ENCODE measurements around the gene CASP6.

DNA sequence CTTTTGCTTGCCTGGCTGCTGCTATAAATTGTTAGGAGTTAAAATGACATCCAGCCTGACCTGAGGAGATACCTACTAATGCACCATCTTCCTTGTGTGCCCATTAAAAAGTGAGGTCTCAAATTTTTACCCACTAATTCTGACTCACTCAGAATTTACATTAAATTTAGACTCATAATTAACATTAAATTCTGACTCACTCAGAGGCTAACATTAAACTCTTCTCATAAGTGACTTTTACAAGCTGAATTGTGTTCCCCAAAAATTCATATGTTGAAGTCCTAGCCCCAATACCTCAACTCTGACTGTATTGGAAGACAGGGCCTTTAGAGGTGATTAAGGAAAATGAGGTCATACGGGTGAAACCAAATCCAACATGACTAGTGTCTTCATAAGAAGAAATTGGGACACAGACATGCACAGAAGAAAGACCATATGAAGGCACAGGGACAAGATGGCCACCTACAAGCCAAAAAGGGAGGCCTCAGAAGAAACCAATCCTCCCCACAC lies 11.8 kb downstream of the CASP6 start:
- TF ChIP-seq POLR2AphosphoS5 (IDR thresholded peaks at IDR 0.05; ENCODE audit: borderline replicate concordance, low read depth, low read length) (no peak), EZH2 (IDR thresholded peaks at IDR 0.05) (no peak)

Measured in SK-N-MC (cell line).